Activated T-helper 17 cell treated with anti-CD3 and anti-CD28 coated beads, Interleukin-2, amount 50 U/mL, for 72 hours (primary cell): ENCODE results near the gene NET1. TPM values are rescaled to one million over a fixed set of nuclear protein-coding genes. Genes with fewer than 3 reads are reported as not detected.

Experiments used
- ATAC-seq: fragments of 150-1000 bp; cut with Tn5 transposase; replicated peaks from 2 replicates; pipeline ENCODE4 v1.10.0; 2021; ENCODE audit warnings: mild to moderate bottlenecking, moderate library complexity
- H3K27ac Mint-ChIP-seq: one replicate; pipeline ENCODE4 v1.8.0; 2022; ENCODE audit warnings: mixed read lengths
- H3K27me3 Mint-ChIP-seq: one replicate; pipeline ENCODE4 v1.8.0; 2022; ENCODE audit warnings: mixed read lengths
- H3K36me3 Mint-ChIP-seq: one replicate; pipeline ENCODE4 v1.8.0; 2022; ENCODE audit warnings: low read depth, mild to moderate bottlenecking, mixed read lengths
- H3K4me1 Mint-ChIP-seq: one replicate; pipeline ENCODE4 v1.8.0; 2022; ENCODE audit warnings: mixed read lengths
- H3K4me3 Mint-ChIP-seq: one replicate; pipeline ENCODE4 v1.8.0; 2022; ENCODE audit warnings: mild to moderate bottlenecking, mixed read lengths
- H3K9me3 Mint-ChIP-seq: one replicate; pipeline ENCODE4 v1.8.0; 2022; ENCODE audit warnings: mixed read lengths
- total RNA-seq, 2 donors: library from RNA; stranded (reverse); gene quantifications; one replicate each; pipeline ENCODE4 v1.2.3, GENCODE V29; 2022

NET1 gene
- total RNA-seq, 2 donors from 2014 or later: 17.0 to 39.6 TPM

DNA sequence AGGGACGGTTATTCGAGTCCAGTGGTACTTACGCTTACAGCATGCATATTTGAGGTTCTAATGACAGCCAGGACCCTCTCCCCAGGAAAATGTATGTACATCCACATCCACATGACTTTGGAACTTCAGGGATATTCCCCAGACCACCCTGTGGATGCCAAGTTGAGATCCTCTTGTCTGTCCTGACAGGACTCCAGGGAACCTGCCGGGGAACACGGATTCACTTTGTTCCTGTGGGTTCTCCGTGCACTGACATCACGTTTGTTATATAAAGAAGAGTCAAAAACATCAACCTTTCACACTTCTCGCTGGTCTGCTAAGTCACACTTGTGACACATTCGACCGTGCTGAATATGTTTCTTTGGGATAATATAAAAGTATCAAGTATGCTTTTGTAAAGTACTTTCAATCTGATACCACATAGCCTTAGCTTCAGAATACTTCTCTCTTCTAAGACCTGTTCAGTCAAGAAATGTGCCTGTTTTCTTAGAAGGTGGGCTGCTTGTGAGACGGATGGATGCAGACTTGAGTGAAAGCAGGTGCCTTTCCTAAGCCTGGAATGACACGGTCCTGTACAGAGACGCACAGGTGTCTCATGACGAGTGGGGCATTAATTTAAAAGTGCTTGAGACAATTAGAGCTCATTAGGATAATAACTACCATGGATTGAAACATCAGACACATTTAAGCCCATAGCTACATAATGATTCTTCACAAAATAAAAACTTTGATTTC lies 48.3 kb downstream of the NET1 start:
- Mint-ChIP-seq H3K9me3 (no peaks in the 10 kb centered on the region), H3K27me3 (no peaks in the 10 kb centered on the region), H3K36me3 (peaks cover 25% of the 10 kb centered on the region), H3K4me1 (no peaks in the 10 kb centered on the region), H3K4me3 (no peak overlapping the region), H3K27ac (no peak overlapping the region)
- no peak for ATAC-seq

- Mint-ChIP-seq H3K36me3 (peaks cover 19% of the 10 kb centered on the region), H3K9me3 (no peaks in the 10 kb centered on the region), H3K4me1 (no peaks in the 10 kb centered on the region), H3K4me3 (no peak overlapping the region), H3K27ac (no peak overlapping the region), H3K27me3 (no peaks in the 10 kb centered on the region)
- ATAC-seq: no peak
Measured at GRCh38 chr10:5461203-5461588, 48.8 kb downstream of the NET1 start.

GRCh38 chr10:5461914-5462840 lies 49.8 kb downstream of the NET1 start:
- Mint-ChIP-seq H3K4me3 (no peak overlapping the region), H3K9me3 (no peaks in the 10 kb centered on the region), H3K36me3 (peaks cover 10% of the 10 kb centered on the region), H3K27me3 (no peaks in the 10 kb centered on the region), H3K27ac (no peak overlapping the region), H3K4me1 (no peaks in the 10 kb centered on the region)
- no peak for ATAC-seq

GRCh38 chr10:5462841-5463293 lies 50.5 kb downstream of the NET1 start:
- Mint-ChIP-seq H3K4me1 (no peaks in the 10 kb centered on the region), H3K27me3 (no peaks in the 10 kb centered on the region), H3K4me3 (no peak overlapping the region), H3K9me3 (no peaks in the 10 kb centered on the region), H3K27ac (no peak overlapping the region), H3K36me3 (peaks cover 6% of the 10 kb centered on the region)
- ATAC-seq: no peak

GRCh38 chr10:5464546-5464945 lies 52.2 kb downstream of the NET1 start:
- ATAC-seq: no peak
- Mint-ChIP-seq H3K4me3 (no peak overlapping the region), H3K4me1 (no peaks in the 10 kb centered on the region)

DNA sequence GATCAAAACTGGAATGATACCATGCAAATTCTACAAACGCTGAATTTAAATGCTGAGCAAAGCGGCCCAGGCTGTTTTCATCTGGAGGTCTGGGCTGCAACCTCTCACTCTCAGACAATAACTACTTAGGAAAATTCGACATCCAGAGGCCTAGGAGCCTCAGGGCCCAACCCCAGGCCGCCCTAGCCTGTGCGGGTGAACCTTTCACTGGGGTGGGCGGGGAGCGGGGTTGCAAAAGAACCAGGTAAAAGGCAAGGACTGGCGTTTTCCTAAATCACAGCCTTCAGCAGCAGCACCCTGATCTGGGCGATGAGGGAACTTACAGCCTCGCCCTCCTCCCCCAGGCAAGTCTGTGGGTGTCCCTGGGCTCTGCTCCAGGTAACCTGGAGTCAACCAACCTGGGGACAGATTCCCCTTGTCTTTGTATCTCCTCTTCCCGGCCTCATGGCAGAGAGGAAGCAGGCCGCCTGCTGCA lies 53.7 kb downstream of the NET1 start:
- Mint-ChIP-seq H3K27ac (no peak overlapping the region), H3K27me3 (no peaks in the 10 kb centered on the region), H3K4me1 (peaks cover 1% of the 10 kb centered on the region), H3K36me3 (no peaks in the 10 kb centered on the region), H3K4me3 (no peak overlapping the region), H3K9me3 (no peaks in the 10 kb centered on the region)
- ATAC-seq: no peak

More at GRCh38 chr10:5464546-5464945, 52.2 kb downstream of the NET1 start:
- H3K9me3 Mint-ChIP-seq: no peaks in the 10 kb centered on the region
- no peaks in the 10 kb centered on the region for H3K36me3 Mint-ChIP-seq
- no peaks in the 10 kb centered on the region for H3K27me3 Mint-ChIP-seq
- no peak overlapping the region for H3K27ac Mint-ChIP-seq

GRCh38 chr10:5466451-5467206 lies 54.3 kb downstream of the NET1 start:
- ATAC-seq: no peak
- no peaks in the 10 kb centered on the region for H3K9me3 Mint-ChIP-seq
- H3K27me3 Mint-ChIP-seq: peaks cover 4% of the 10 kb centered on the region
- H3K27ac Mint-ChIP-seq: no peak overlapping the region
- no peaks in the 10 kb centered on the region for H3K36me3 Mint-ChIP-seq
- H3K4me1 Mint-ChIP-seq: peaks cover 6% of the 10 kb centered on the region
- no peak overlapping the region for H3K4me3 Mint-ChIP-seq

DNA sequence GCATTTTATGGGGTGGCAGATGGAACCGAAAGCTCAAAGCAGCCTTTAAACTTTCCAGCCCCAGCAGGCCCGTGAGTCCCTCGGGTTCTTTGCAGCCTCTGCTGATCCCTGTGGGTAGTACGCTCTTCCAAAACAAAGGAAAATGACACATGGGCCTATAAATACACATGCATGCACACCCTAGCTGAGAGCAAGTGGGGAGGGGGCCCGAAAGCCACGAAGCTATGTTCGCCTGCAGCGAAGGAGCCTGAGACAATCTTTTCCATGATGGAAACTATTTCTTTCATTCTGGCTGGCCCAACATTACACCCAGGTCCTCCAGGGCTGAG lies 54.8 kb downstream of the NET1 start:
- Mint-ChIP-seq H3K4me3 (no peak overlapping the region), H3K27ac (no peak overlapping the region), H3K4me1 (peaks cover 6% of the 10 kb centered on the region), H3K9me3 (no peaks in the 10 kb centered on the region), H3K36me3 (no peaks in the 10 kb centered on the region), H3K27me3 (peaks cover 4% of the 10 kb centered on the region)
- no peak for ATAC-seq

DNA sequence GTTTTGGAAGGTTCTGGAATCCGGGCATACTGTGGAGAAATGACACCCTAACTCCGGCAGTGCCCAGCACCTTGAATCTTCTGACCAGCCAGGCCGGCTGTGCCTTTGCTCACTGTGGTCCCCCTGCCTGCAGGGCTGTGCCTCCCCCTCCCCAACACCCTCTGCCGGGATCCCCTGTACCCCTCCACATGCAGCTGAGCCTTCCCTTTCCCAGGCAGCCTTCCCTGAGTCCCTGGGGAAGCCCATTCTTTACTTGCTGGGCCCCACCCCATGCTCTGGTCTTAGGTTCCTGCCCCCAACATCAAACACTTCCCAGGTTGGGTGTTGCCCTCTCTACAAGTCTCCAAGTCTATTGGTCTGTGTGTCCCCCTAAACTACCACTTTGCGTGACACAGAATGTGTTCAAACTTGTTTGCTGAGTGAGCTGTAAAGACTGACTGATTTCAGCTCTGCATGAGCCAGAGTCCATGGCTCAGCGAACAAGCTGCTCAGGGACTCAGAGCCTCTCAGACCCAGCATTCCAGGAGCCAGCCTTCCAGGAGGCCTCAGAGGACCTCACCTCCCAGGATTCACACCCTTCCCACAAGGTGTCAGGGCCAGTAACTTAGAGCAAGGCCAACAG lies 55.4 kb downstream of the NET1 start:
- ATAC-seq: no peak
- Mint-ChIP-seq H3K4me3 (no peak overlapping the region), H3K27ac (no peak overlapping the region), H3K27me3 (peaks cover 4% of the 10 kb centered on the region), H3K4me1 (peaks cover 6% of the 10 kb centered on the region), H3K36me3 (no peaks in the 10 kb centered on the region), H3K9me3 (no peaks in the 10 kb centered on the region)

- no peaks in the 10 kb centered on the region for H3K9me3 Mint-ChIP-seq
- H3K36me3 Mint-ChIP-seq: no peaks in the 10 kb centered on the region
- no peak for ATAC-seq
- H3K27me3 Mint-ChIP-seq: peaks cover 4% of the 10 kb centered on the region
- no peak overlapping the region for H3K27ac Mint-ChIP-seq
- H3K4me3 Mint-ChIP-seq: no peak overlapping the region
- H3K4me1 Mint-ChIP-seq: peaks cover 6% of the 10 kb centered on the region
Measured at GRCh38 chr10:5468262-5469106, 56.1 kb downstream of the NET1 start.

GRCh38 chr10:5469353-5470061 lies 57.1 kb downstream of the NET1 start:
- no peak for ATAC-seq
- Mint-ChIP-seq H3K9me3 (no peaks in the 10 kb centered on the region), H3K4me1 (peaks cover 6% of the 10 kb centered on the region), H3K27me3 (peaks cover 4% of the 10 kb centered on the region), H3K27ac (no peak overlapping the region), H3K36me3 (no peaks in the 10 kb centered on the region), H3K4me3 (no peak overlapping the region)

DNA sequence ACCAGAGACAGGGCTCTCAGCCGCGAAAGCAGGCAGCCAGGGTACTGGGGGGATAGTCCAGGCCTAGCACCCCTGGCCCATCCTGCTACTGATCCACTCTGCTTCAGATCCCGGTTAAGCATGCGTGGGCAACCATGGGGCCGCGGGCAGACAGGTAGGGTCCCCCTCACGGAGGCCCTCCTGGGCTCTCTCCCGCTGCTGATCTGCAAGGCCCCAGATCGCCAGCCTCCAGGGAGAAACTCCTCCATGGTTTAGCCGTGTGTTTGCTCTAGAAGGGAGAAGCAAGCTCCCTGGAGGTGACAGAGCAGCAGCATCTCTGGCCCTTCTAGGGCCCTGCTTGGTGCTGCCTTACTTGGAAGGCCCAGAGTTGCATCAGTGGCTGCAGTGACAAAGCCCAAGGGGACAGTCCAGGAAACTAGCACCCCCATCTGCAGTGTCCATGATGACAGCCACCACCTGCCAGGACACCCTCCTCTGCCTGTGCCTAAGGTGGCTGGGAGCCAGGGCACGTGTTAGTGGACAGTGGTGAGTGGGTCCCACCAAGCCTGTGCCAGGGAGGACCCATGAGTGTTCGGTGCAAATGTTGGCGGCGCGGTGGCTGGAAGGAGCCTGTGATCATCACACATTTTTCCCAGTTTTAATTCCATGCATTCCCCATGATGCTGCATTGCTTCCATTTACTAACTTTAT lies 57.9 kb downstream of the NET1 start:
- H3K9me3 Mint-ChIP-seq: no peaks in the 10 kb centered on the region
- H3K27ac Mint-ChIP-seq: no peak overlapping the region
- ATAC-seq: no peak
- peaks cover 4% of the 10 kb centered on the region for H3K27me3 Mint-ChIP-seq
- H3K4me1 Mint-ChIP-seq: peaks cover 6% of the 10 kb centered on the region
- no peak overlapping the region for H3K4me3 Mint-ChIP-seq
- no peaks in the 10 kb centered on the region for H3K36me3 Mint-ChIP-seq
